GM19324 (cell line): Measurements from ENCODE around the gene NBPF14.
"Not testable (repeated sequence)": the region's sequence is repeated elsewhere in the genome, so short reads cannot be mapped to it uniquely, and the experiment has no call there.

ENCODE experiments used
- ATAC-seq: cut with Tn5 transposase; IDR thresholded peaks from one replicate; pipeline ENCODE4 v1.9.1; 2021; ENCODE audit warnings: mild to moderate bottlenecking, moderate library complexity; ENCODE audit not compliant: unreplicated experiment, low FRiP score

The NBPF14 gene, protein sequence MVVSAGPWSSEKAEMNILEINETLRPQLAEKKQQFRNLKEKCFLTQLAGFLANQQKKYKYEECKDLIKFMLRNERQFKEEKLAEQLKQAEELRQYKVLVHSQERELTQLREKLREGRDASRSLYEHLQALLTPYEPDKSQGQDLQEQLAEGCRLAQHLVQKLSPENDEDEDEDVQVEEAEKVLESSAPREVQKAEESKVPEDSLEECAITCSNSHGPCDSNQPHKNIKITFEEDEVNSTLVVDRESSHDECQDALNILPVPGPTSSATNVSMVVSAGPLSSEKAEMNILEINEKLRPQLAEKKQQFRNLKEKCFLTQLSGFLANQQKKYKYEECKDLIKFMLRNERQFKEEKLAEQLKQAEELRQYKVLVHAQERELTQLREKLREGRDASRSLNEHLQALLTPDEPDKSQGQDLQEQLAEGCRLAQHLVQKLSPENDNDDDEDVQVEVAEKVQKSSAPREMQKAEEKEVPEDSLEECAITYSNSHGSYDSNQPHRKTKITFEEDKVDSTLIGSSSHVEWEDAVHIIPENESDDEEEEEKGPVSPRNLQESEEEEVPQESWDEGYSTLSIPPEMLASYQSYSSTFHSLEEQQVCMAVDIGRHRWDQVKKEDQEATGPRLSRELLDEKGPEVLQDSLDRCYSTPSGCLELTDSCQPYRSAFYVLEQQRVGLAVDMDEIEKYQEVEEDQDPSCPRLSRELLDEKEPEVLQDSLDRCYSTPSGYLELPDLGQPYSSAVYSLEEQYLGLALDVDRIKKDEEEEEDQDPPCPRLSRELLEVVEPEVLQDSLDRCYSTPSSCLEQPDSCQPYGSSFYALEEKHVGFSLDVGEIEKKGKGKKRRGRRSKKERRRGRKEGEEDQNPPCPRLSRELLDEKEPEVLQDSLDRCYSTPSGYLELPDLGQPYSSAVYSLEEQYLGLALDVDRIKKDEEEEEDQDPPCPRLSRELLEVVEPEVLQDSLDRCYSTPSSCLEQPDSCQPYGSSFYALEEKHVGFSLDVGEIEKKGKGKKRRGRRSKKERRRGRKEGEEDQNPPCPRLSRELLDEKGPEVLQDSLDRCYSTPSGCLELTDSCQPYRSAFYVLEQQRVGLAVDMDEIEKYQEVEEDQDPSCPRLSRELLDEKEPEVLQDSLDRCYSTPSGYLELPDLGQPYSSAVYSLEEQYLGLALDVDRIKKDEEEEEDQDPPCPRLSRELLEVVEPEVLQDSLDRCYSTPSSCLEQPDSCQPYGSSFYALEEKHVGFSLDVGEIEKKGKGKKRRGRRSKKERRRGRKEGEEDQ (N-terminal part only)

DNA sequence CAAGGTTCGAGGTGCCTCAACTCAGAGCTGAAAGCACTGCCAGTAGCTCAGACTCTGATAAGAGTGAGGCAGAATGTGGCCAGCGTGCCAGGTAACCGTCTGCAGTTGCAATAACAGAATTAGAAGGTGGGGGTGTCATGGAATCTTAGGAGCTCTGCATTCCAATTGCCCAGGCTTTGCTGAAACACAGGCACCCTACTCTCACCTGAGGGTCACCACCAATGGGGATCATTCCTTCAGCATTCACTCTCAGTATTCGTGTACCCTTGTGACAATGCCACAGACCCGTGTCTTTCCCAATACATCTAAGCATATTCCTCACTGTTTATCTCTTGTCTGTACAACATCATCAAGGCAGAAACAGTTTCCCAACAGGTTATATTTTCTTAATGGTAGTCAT is at the start of gene NBPF14:
TSS of gene NBPF14 (minus strand) at position 101 of the 400 bp plus-strand sequence. CDS start 294 bp downstream, outside the sequence.
- not testable (repeated sequence) for ATAC-seq

DNA sequence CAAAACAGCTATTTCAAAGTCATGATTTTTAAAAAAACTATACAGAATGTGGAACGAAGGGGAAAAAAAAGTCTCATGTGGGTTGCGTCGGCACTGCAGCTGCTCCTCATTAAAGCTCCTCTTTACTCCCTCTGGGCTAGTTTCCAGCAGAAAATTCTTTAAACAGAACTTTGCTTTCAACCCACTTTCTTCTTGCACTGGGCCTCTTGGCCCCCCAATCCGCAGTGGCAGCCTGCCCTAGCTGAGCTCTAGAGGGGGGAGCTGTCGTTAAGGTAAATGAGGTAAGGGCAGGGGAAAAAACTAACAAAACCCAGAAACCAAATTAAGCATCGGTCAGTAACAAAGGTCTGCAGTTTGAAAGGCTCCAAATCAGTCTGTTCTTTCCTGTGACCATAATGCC is 29.6 kb upstream of the NBPF14 start:
- ATAC-seq, result not testable (repeated sequence)

DNA sequence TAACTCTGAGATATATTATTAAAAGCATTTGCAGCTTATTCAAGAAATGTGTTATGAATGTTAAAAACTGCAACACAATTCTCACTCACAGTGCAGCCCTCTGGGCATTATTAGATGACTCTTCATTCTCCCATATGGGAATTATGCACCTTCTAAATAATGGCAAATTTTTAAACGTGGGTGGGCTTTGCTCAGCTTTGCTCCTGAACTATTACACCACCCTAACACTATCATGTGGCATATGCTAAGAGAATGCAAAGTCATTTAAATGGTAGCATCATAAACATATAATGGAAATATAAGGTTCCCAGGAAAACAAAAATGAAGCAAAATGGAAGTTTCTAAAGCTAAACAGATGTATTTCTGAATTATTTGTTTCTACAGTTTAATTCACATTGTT is 22.4 kb upstream of the NBPF14 start:
- not testable (repeated sequence) for ATAC-seq

DNA sequence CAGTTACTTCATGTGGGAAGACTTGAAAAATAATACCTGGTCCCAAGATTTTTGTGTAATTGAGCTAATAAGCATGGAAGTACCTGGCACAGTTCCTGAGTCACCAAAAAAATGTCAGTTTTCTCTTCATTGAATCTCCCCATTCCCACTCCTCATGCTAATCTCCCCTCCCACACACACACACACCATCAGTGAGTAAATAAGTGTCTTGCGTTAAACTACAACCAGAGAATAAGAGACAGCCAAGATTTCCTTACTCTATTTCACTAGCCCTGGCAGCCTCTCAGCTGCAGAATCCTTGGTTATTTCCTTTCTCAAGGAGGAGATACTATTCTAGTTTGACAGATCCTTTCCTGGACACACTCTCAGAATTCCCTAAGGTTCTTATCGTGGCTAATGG is 9.5 kb upstream of the NBPF14 start:
- not testable (repeated sequence) for ATAC-seq

DNA sequence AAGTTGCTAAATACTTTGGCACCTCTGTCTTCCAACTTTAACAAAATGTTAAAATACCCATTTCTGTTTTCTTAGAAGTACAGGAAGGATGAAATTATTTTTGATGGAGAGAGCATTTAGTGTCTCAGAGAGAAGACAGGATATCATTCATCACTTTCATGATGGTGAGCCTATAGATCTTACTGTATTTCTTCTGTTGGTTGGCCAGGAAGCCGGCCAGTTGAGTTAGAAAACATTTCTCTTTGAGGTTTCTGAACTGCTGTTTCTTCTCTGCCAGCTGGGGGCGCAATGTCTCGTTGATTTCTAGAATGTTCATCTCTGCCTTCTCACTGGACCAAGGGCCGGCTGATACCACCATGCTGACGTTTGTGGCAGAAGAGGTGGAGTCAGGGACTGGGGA is 451 bp downstream of the NBPF14 start:
- not testable (repeated sequence) for ATAC-seq

DNA sequence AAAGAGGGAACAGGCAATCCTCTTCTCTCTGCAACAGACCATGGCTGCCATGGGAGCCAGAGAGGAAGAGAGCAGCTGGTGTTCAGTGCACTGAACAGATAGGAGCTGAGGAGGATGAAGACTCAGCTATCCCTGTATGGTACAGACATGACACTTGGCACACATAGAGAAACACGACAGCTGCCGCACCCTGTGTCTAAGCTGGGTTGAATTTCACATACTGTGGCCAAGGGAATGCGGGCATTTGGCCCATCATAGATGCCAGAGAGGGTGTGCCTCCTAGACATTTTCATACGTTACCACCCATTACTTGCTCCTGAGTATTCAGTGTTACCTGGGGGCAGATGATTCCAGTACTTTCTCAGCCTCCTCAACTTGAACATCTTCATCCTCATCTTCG is 4.7 kb downstream of the NBPF14 start:
- not testable (repeated sequence) for ATAC-seq

DNA sequence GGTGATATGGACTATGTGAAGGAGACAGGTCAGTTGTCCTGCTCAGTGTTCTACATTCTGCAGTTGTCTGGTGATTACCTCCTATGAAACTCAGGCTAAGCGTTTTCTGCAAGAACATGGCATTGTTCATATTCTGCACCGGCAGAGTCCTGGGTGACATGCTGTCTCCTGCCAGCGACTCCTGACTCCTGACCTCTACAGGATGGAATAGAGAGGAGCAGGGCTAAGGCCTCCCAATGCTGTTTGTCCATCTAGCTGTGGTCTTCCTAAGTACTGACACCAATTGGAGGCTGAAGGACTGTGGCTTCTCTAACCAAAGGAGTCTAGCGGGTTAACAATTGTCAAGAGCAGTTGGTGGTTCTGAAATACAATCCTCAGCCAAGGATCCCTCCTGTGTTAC is 63.7 kb downstream of the NBPF14 start:
- ATAC-seq, result not testable (repeated sequence)

DNA sequence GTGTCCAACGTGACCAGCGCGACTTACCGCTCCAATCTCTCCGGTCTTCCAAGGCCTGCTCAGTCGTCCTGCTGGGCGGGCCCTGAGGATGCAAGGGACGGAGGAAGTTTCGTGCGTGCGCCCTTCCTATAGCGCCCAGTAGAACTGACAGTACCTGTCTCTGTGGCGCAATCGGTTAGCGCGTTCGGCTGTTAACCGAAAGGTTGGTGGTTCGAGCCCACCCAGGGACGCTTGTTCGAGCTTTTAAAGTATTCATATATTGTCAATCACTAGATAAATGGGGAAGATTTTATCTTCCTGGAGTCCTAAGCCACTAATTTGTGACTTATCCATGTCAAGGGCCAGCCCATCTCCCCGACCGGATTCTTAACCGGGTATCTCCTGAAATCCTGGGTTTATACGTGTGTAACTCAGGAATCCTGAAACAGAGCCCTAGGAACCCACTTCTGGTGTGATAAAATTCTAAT is 66.7 kb downstream of the NBPF14 start:
- not testable (repeated sequence) for ATAC-seq

DNA sequence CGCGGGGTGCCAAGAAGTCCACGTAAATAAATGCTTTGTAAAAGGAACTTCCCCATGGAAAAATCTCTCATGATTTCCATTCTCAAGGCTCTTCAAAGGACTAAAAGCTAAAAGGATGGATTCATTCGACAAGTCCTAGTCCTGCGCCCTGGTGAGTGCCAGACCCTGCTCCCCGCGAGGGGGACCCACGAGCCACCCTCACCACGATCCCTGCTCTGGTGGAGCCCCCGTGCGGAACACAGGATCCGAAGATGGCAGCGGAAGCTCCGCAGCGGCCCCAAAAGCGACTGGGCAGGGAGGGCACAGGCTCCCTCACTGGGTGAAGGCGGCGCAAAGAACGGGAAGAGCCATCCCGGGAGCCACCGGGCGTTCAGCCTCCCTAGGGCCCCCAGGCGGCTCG is 67.2 kb downstream of the NBPF14 start:
- ATAC-seq, result not testable (repeated sequence)

DNA sequence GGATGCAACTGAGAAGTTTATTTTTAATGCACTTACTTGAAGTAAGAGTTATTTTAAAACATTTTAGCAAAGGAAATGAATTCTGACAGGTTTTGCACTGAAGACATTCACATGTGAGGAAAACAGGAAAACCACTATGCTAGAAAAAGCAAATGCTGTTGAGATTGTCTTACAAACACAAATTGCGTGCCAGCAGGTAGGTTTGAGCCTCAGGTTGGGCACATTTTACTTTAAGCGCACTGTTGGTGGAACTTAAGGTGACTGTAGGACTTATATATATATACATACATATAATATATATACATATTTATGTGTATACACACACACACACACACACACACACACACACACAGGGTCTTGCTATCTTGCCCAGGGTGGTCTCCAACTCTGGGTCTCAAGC is 69.2 kb downstream of the NBPF14 start:
- not testable (repeated sequence) for ATAC-seq

DNA sequence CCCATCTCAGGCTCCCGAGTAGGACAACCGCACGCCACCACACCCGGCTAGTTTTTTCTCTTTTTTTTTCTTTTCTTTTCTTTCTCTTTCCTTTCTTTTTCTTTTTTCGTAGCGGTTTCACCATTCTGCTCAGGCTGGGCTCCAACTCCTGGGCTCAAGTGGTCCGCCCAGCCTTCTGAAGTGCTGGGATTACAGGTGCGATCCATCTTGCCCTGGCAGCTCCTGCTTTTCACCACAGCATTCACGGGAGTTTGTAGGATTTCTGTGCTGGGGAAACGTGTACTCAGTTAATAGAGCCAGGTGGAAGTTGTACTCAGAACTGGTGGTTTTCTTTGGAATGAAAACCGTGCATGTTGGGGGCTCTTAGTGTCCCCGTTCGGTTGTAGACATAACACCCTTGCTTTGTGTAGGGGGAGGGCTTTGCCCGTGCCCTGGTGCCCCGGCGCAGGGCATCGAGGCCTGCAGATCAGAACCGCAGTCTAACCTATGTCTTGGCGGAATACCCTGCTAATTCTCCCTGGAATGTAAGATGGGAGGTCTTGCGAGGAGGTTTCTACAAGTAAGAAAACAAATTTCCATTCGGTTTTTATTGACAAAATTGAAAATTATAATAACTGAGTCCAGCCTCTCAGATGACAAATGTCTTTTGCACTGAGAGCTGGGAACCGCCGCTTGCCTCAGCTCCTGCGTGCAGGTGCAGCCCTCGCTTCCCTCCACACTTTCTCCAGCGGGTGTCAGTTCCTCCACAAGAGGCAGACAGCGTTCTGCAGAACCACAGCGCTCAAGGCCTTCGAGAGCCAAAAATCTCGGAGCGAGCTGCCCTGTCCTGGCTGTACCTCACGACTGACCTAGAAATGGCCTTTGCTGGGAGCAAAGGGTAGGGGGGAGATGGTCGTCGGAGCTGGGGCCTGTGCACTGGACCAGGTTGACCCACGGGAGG is 72.3 kb downstream of the NBPF14 start:
- ATAC-seq, result peak; percentile 32

DNA sequence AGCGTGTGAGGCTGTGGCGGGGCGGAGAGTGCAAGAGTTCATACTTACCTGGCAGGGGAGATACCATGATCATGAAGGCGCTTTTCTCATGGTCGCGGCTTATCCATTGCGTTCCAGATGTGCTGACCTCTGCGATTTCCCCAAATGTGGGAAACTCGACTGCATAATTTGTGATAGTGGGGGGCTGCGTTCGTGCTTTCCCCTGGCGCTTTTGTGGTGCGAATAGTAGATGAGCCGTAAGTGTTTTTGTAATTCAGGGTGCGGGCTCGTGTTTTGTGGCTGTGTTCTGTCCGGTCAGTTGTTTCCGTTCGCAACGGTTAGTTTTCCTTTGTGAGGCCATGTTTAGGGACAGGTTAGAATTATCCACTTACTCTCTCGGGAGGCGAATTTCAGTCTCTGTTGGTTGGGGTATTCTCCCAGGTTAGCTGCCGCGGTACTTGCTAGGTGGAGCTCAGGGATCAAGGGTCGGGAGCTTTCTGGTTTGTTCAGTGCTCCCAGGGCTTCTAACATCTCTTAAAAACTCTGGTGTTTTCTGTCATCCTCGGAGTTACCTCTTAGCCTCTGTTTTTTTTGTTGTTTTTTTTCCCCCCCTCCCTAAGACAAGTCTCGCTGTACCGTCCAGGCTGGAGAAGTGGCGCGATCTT is 73.1 kb downstream of the NBPF14 start:
- peak; percentile 76 for ATAC-seq

DNA sequence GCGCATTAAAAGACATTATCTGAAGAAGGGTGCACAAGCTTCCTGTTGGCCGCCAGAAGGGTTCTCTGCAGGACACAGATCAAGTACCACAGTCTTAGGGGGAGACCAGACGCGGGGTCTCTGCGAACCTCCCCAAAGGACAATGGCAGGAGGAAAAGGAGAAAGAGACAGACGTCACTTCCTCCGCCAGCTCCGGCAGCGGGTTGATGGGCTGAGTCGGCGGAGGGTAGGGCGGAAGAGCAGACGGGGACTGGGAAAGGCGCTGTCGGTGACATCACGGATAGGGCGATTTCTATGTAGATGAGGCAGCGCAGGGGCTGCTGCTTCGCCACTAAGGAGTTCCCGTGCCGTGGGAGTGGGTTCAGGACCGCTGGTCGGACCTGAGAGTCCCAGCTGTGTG is 73.7 kb downstream of the NBPF14 start:
- ATAC-seq, result not testable (repeated sequence)

DNA sequence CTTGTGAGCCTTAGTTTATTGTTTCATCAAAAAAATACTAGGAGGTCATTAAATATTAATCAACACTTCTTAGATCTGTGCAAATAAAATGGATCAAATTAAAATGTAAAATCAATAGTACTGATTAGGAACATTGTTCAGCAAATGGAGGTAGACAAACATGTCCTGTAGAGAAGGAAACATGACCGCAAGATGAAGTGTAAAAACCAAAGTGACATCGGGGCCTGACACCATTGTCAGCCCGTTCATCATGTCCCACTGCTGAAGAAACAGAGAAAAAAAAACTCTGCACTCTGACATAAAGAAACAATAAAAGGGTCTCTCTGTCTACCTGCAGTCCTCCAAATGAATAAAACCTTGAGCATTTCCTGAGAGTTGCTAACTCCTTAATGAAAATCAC is 81.5 kb downstream of the NBPF14 start:
- ATAC-seq, result not testable (repeated sequence)

DNA sequence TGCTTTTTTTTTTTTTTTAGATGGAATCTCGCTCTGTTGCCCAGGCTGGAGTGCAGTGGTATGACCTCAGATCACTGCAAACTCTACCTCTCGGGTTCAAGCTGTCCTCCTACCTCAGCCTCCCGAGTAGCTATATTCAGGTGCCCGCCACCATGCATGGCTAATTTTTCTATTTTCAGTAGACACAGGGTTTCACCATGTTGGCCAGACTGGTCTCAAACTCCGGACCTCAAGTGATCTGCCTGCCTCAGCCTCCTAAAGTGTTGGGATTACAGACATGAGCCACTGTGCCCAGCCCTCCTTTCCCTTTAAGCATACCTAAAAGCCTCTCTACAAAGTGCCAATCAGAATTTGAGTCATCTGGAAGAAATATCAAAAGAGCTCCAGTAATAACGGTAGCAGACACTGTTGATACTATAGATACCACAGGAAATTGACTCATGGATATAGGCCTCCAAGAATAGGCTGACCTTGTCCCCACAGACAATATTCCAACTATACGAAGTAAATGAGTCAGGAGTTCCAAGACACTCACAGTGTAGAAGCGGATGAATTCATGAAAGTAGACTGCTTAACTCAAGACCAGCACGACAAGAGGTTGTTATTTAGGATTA is 83.1 kb downstream of the NBPF14 start:
- not testable (repeated sequence) for ATAC-seq

DNA sequence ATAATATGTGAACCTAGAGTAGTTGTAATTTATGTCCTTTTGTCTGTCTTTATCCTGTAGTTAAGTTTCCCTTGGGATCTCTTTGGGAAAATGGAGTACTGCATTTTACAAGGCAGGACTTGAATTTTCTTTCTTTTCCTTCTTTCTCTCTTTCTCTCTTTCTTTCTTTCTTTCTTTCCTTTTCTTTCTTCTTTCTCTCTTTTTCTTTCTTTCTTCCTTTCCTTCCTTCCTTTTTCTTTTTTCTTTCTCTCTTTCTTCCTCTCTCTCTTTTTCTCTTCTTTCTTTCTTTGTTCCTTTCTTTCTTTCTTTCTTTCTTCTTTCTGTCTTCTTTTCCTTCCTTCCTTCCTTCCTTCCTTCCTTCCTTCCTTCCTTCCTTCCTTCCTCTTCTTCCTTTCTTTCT is 101.9 kb downstream of the NBPF14 start:
- not testable (repeated sequence) for ATAC-seq

DNA sequence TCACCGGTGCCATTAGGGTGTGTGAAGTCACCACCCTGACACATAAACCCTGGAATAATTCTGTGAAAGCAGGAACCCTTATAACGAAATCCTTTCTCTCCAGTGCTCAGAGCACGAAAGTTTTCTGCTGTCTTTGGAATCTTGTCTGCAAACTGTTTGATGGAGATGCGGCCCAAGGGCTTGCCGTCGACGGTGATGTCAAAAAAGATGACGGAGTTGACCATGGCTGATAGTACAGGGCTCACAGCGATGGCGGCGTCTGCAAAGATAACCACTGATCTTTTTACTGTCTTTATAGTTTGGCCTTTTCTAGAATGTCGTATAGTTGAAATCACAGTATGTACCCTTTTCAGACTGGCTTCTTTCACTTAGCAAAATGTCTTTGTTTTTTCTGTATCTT is 112.8 kb downstream of the NBPF14 start, which contains the start of gene PPIAL4G:
TSS of gene PPIAL4G (minus strand) at position 274 of the 400 bp plus-strand sequence. CDS start at position 224, 50 bp downstream.
- ATAC-seq, result not testable (repeated sequence)
